ENCODE results near the gene CCNK.

The CCNK gene

GRCh38 chr14:99468836-99469592 lies 12.2 kb upstream of the CCNK start:
- TF ChIP-seq REST (IDR thresholded peaks at IDR 0.05; ENCODE audit: insufficient read depth in 1 of 2, low read depth in 2 of 2, low read length in 2 of 2): no peak
- TF ChIP-seq TAF1 (IDR thresholded peaks at IDR 0.05; ENCODE audit: borderline replicate concordance, insufficient read depth, low read length): no peak
- TF ChIP-seq FOXP2 (optimal IDR thresholded peaks at IDR 0.05; ENCODE audit: borderline replicate concordance, extremely low read depth, extremely low read length, insufficient read depth): no peak

- no peak for TF ChIP-seq FOXP2 (optimal IDR thresholded peaks at IDR 0.05; ENCODE audit: borderline replicate concordance, extremely low read depth, extremely low read length, insufficient read depth)
- TF ChIP-seq SIN3A (IDR thresholded peaks at IDR 0.05; ENCODE audit: borderline replicate concordance, insufficient read depth, low read length): no peak
- no peak for TF ChIP-seq POLR2AphosphoS5 (IDR thresholded peaks at IDR 0.05; ENCODE audit: low read depth, low read length)
- no peak for TF ChIP-seq REST (IDR thresholded peaks at IDR 0.05; ENCODE audit: insufficient read depth in 1 of 2, low read depth in 2 of 2, low read length in 2 of 2)
- no peak for TF ChIP-seq TAF1 (IDR thresholded peaks at IDR 0.05; ENCODE audit: borderline replicate concordance, insufficient read depth, low read length)
Measured at GRCh38 chr14:99471731-99472130, 9.5 kb upstream of the CCNK start.

GRCh38 chr14:99472937-99473336 lies 8.3 kb upstream of the CCNK start:
- TF ChIP-seq FOXP2 (optimal IDR thresholded peaks at IDR 0.05; ENCODE audit: borderline replicate concordance, extremely low read depth, extremely low read length, insufficient read depth): no peak
- no peak for TF ChIP-seq REST (IDR thresholded peaks at IDR 0.05; ENCODE audit: insufficient read depth in 1 of 2, low read depth in 2 of 2, low read length in 2 of 2)
- no peak for TF ChIP-seq POLR2AphosphoS5 (IDR thresholded peaks at IDR 0.05; ENCODE audit: low read depth, low read length)

- TF ChIP-seq SIN3A (IDR thresholded peaks at IDR 0.05; ENCODE audit: borderline replicate concordance, insufficient read depth, low read length) (no peak), REST (IDR thresholded peaks at IDR 0.05; ENCODE audit: insufficient read depth in 1 of 2, low read depth in 2 of 2, low read length in 2 of 2) (no peak), TAF1 (IDR thresholded peaks at IDR 0.05; ENCODE audit: borderline replicate concordance, insufficient read depth, low read length) (no peak), FOXP2 (optimal IDR thresholded peaks at IDR 0.05; ENCODE audit: borderline replicate concordance, extremely low read depth, extremely low read length, insufficient read depth) (no peak), POLR2AphosphoS5 (IDR thresholded peaks at IDR 0.05; ENCODE audit: low read depth, low read length) (no peak)
Measured at GRCh38 chr14:99473458-99473857, 7.8 kb upstream of the CCNK start.

- TF ChIP-seq FOXP2 (optimal IDR thresholded peaks at IDR 0.05; ENCODE audit: borderline replicate concordance, extremely low read depth, extremely low read length, insufficient read depth): no peak
- no peak for TF ChIP-seq SIN3A (IDR thresholded peaks at IDR 0.05; ENCODE audit: borderline replicate concordance, insufficient read depth, low read length)
- no peak for TF ChIP-seq TAF1 (IDR thresholded peaks at IDR 0.05; ENCODE audit: borderline replicate concordance, insufficient read depth, low read length)
- TF ChIP-seq POLR2AphosphoS5 (IDR thresholded peaks at IDR 0.05; ENCODE audit: low read depth, low read length): no peak
- TF ChIP-seq REST (IDR thresholded peaks at IDR 0.05; ENCODE audit: insufficient read depth in 1 of 2, low read depth in 2 of 2, low read length in 2 of 2): no peak
Measured at GRCh38 chr14:99475179-99475578, 6.0 kb upstream of the CCNK start.

Measured in PFSK-1 (cell line).